ENCODE results near the gene SLAMF7. TPM values are rescaled to one million over a fixed set of nuclear protein-coding genes. Genes with fewer than 3 reads are reported as not detected.
A peak's percentile ranks its signal among the peaks of the same experiment; 100 is the strongest.
"Not testable (repeated sequence)": the region's sequence is repeated elsewhere in the genome, so short reads cannot be mapped to it uniquely, and the experiment has no call there.

SLAMF7 gene
- total RNA-seq, 3 donors from 2014 or later: 0.48 to 5.7 (median 3.3) TPM

- DNase-seq (ENCODE audit: low spot score in 2 of 2): no peak
- Histone ChIP-seq H3K36me3 (no peaks in the 10 kb centered on the region), H3K4me3 (peak overlapping the region in 1 of 3 donors; percentile 18), H3K9me3 (no peaks in the 10 kb centered on the region), H3K27ac (no peak overlapping the region), H3K27me3 (peaks cover 0 to 3% of the 10 kb centered on the region in 2 donors), H3K4me1 (no peaks in the 10 kb centered on the region)
- no peak for TF ChIP-seq POLR2AphosphoS5 (IDR thresholded peaks at IDR 0.05)
- TF ChIP-seq POLR2A (IDR thresholded peaks at IDR 0.05): no peak
- TF ChIP-seq CTCF (IDR thresholded peaks at IDR 0.05): no peak
- intact Hi-C loops (cut with DNase I; ENCODE audit: low total_unique reads): loop anchor here (5.0 kb wide), 1 partner anchor 168 kb away; no protein-coding TSS in a partner anchor
These were observed 28.4 kb upstream of the SLAMF7 start for GRCh38 chr1:160710517-160711252.

GRCh38 chr1:160711276-160711601 is 27.8 kb upstream of the SLAMF7 start:
- H3K36me3 ChIP-seq: no peaks in the 10 kb centered on the region
- DNase-seq (ENCODE audit: low spot score in 2 of 2): no peak
- no peaks in the 10 kb centered on the region for H3K9me3 ChIP-seq
- no peaks in the 10 kb centered on the region for H3K4me1 ChIP-seq
- no peak overlapping the region for H3K27ac ChIP-seq
- peaks cover 0 to 3% of the 10 kb centered on the region in 2 donors for H3K27me3 ChIP-seq
- H3K4me3 ChIP-seq: peak overlapping the region in 1 of 3 donors; percentile 18
- intact Hi-C loops (cut with DNase I; ENCODE audit: low total_unique reads): loop anchor here (5.0 kb wide), 1 partner anchor 169 kb away; no protein-coding TSS in a partner anchor
- TF ChIP-seq CTCF (IDR thresholded peaks at IDR 0.05): no peak
- TF ChIP-seq POLR2AphosphoS5 (IDR thresholded peaks at IDR 0.05): no peak
- TF ChIP-seq POLR2A (IDR thresholded peaks at IDR 0.05): no peak

DNA sequence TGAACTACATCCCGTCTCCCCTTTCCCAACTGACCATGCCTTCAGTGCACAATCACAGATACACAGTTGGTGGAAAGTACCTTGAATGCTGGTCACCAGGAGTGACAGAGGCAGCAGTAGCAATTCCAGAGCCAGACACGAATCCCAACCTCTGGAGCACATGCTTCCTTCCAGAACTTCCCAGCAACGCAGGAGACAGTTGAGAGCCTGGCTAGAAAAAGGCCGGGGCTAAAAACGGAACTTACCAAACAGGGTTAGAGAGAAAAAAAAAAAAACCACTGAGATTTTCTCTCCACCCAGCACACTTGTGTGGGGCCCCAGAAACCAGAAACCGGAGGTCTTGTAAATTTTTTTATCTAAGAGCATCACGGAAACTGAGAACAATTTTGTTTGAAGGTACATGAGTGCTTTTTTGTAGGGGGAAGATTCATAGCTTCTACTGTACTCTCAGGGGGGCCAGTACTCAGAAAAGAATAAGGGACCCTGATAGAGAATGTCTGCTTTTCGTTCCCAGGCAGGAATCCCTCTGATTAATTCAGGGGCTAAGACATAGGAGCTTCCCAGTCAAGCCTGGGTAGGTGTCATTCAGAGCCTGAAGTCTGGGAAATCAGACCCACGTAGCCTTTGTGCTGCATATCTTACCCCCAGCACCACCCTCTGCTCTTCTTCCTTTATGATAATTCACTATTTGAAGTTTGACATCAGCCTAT is 27.3 kb upstream of the SLAMF7 start, which contains the start of gene CD48:
Gene CD48 (minus strand): TSS at position 221 of the 710 bp plus-strand sequence. CDS start 59 bp downstream, at position 162.
- intact Hi-C loops (cut with DNase I; ENCODE audit: low total_unique reads): loop anchor here (5.0 kb wide), 1 partner anchor 169 kb away; no protein-coding TSS in a partner anchor
- no peaks in the 10 kb centered on the region for H3K9me3 ChIP-seq
- peaks cover 0 to 3% of the 10 kb centered on the region in 2 donors for H3K27me3 ChIP-seq
- no peaks in the 10 kb centered on the region for H3K4me1 ChIP-seq
- no peak for DNase-seq (ENCODE audit: low spot score in 2 of 2)
- H3K36me3 ChIP-seq: no peaks in the 10 kb centered on the region
- peak within 1 kb of the TSS in 1 of 3 donors; percentile 18 for H3K4me3 ChIP-seq
- no peak for TF ChIP-seq POLR2A (IDR thresholded peaks at IDR 0.05)
- TF ChIP-seq CTCF (IDR thresholded peaks at IDR 0.05): no peak
- TF ChIP-seq POLR2AphosphoS5 (IDR thresholded peaks at IDR 0.05): no peak
- H3K27ac ChIP-seq: no peak within 1 kb of the TSS

DNA sequence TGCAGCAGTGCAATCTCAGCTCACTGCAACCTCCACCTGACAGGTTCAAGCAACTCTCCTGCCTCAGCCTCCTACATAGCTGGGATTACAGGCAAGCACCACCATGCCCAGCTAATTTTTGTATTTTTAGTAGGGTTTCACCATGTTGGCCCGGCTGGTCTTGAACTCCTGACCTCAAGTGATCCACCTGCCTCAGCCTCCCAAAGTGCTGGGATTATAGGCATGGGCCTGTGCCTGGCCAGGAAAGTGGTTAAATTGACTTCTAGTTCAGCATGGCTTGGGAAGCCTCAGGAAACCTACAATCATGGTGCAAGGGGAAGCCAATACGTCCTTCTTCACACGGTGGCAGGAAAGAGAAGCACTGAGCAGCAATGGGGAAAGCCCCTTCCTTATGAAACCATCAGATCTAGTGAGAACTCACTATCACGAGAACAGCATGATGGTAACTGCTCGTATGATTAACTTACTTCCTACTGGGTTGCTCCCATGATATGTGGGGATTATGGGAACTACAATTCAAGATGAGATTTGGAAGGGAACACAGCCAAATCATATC is 26.4 kb upstream of the SLAMF7 start:
- not testable (repeated sequence) for H3K27ac ChIP-seq; DNase-seq (ENCODE audit: low spot score in 2 of 2); H3K27me3 ChIP-seq; H3K36me3 ChIP-seq; H3K4me1 ChIP-seq; H3K4me3 ChIP-seq; H3K9me3 ChIP-seq
- intact Hi-C loops (cut with DNase I; ENCODE audit: low total_unique reads): loop anchor here (5.0 kb wide), 1 partner anchor 170 kb away; no protein-coding TSS in a partner anchor

- no peak for DNase-seq (ENCODE audit: low spot score in 2 of 2)
- TF ChIP-seq CTCF (IDR thresholded peaks at IDR 0.05): no peak
- TF ChIP-seq POLR2A (IDR thresholded peaks at IDR 0.05): no peak
- TF ChIP-seq POLR2AphosphoS5 (IDR thresholded peaks at IDR 0.05): no peak
These were observed 25.9 kb upstream of the SLAMF7 start for GRCh38 chr1:160713161-160713560.

GRCh38 chr1:160714034-160714648 is 24.9 kb upstream of the SLAMF7 start:
- H3K27me3 ChIP-seq; H3K36me3 ChIP-seq; H3K4me3 ChIP-seq; H3K27ac ChIP-seq; H3K4me1 ChIP-seq; H3K9me3 ChIP-seq; DNase-seq (ENCODE audit: low spot score in 2 of 2): not testable (repeated sequence)
- intact Hi-C loops (cut with DNase I; ENCODE audit: low total_unique reads): loop anchor here (5.0 kb wide), 1 partner anchor 172 kb away; no protein-coding TSS in a partner anchor

More at GRCh38 chr1:160713161-160713560, 25.9 kb upstream of the SLAMF7 start:
- intact Hi-C loops (cut with DNase I; ENCODE audit: low total_unique reads): loop anchor here (5.0 kb wide), 1 partner anchor 171 kb away; no protein-coding TSS in a partner anchor
- no peaks in the 10 kb centered on the region for H3K9me3 ChIP-seq
- H3K27ac ChIP-seq: no peak overlapping the region
- H3K4me1 ChIP-seq: no peaks in the 10 kb centered on the region
- no peaks in the 10 kb centered on the region for H3K36me3 ChIP-seq
- H3K4me3 ChIP-seq: no peak overlapping the region
- peaks cover 0 to 3% of the 10 kb centered on the region in 2 donors for H3K27me3 ChIP-seq

All from breast epithelium (tissue), 4 donors.